GM21529 (cell line): Measurements from ENCODE around the gene SLC14A1.

ENCODE experiments used
- ATAC-seq: cut with Tn5 transposase; IDR thresholded peaks from one replicate; pipeline ENCODE4 v1.9.1; 2021; ENCODE audit not compliant: unreplicated experiment

The SLC14A1 gene

GRCh38 chr18:45722899-45723298, 1.1 kb upstream of the SLC14A1 start:
- peak; percentile 95 for ATAC-seq

- no peak for ATAC-seq
Measured at GRCh38 chr18:45724601-45725000, 620 bp downstream of the SLC14A1 start.

GRCh38 chr18:45725336-45725735, 1.4 kb downstream of the SLC14A1 start:
- ATAC-seq: no peak

DNA sequence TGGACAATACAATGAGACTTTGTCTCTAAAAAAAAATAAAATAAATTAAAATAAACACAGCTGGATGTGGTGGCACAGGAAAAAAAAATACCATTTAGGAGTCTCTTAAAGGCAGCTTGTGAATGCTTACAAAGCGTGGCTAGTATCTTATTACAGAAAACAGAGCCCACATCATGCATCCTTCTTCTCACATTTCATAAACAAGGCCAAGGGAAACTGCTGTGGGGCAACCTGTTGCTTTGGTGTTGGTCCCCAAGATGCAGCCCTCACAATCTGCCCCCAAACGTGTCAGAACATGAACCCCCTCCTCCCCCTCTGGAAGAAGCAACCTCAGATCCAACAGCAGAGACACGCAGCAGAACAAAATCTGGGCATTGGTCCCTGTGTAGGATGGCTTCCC, 2.6 kb downstream of the SLC14A1 start:
- ATAC-seq: no peak

DNA sequence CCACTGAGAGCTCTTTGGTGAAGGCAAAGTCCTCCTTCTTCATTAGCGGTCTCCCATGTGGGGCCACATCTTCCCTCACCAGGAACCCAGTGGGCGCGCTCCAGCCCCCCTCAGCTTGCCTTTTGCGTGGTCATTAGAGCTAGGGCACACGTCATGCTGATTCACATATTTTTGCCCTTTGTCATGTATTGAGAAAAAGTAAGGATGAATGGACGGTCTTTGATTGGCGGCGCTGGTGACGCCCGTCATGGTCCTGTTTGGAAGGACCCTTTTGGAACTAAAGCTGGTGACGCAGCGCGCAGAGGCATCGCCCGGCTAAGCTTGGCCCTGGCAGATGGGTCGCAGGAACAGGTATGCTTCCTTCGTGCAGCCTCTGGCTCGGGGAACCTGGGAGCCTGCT, 3.1 kb downstream of the SLC14A1 start:
- no peak for ATAC-seq

GRCh38 chr18:45728336-45729010, 4.5 kb downstream of the SLC14A1 start:
- no peak for ATAC-seq

- ATAC-seq: no peak
Measured at GRCh38 chr18:45730832-45731575, 7.0 kb downstream of the SLC14A1 start.

- ATAC-seq: no peak
Measured at GRCh38 chr18:45731716-45732115, 7.7 kb downstream of the SLC14A1 start.

DNA sequence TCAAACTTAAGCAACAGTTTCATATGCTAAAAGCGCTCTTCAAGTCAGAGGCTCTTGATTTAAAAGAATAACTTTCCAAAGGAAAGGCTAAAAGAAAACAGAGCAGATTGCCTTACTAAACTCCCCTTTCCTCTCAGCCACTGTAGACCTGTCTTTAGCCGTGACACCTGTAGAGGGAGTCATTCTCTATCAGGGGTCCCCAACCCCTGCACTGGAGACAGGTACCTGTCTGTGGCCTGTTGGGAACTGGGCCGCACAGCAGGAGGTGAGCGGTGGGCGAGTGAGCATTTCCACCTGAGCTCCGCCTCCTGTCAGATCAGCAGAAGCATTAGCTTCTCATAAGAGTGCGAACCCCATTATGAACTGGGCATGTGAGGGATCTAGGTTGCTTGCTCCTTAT, 9.6 kb downstream of the SLC14A1 start:
- ATAC-seq: no peak

GRCh38 chr18:45734505-45734904, 10.5 kb downstream of the SLC14A1 start:
- ATAC-seq: no peak

DNA sequence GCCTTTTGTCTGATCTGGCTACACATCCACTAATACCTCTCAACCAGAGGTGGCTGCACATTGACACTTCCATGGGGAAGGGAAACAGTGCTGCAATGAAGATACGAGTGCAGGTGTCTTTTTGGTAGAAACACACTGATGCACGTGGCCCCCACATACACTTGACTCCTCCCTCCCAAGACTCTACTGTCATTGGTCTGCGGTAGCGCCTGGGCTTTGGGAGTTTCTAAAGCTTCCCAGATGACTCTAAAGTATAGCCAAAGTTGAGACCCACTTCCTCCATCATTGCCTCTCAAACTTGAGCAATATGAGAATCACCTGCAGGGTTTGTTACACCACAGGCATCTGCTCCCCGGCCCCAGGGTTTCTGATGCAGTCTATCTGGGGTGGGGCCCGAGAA, 11.0 kb downstream of the SLC14A1 start:
- no peak for ATAC-seq

GRCh38 chr18:45738660-45739059, 14.7 kb downstream of the SLC14A1 start:
- ATAC-seq: no peak

GRCh38 chr18:45739268-45739667, 15.3 kb downstream of the SLC14A1 start:
- ATAC-seq: no peak

DNA sequence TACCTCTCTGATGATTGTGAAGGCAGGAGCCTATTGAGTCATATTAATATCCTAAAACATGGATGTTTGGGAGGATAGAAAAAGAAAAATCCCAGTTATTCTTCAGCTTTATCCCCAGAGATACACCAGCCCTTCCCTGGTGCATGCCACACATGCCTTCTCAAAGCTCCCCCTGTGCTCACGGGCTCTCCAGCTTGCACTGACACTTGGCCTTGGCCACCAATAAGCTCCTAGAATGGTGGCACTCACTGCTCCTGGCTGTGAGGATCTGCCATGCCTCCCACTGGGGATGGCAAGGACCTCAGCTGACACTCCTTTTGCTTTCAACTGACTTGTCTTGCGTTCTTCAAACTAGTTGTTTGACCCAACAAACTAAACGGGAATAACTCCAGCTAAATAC, 15.9 kb downstream of the SLC14A1 start:
- no peak for ATAC-seq

DNA sequence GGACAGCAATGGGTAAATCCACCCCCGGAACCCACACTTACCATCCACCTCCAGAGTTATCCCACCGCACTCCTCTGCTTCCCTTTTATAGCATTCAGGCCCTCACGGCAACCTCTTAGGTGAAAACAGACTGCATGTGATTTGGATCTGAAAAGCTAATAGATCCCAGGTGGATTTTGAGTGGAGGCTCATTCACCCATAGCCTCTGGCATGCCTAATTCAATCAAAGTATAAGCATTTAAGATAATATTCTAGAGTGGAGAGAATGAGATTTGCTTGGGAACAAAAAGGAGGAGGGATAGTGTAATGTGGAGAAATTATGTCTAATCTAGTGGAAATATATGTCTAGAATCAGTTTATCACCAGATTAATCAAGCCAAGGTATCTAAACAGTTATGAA, 17.1 kb downstream of the SLC14A1 start:
- no peak for ATAC-seq

DNA sequence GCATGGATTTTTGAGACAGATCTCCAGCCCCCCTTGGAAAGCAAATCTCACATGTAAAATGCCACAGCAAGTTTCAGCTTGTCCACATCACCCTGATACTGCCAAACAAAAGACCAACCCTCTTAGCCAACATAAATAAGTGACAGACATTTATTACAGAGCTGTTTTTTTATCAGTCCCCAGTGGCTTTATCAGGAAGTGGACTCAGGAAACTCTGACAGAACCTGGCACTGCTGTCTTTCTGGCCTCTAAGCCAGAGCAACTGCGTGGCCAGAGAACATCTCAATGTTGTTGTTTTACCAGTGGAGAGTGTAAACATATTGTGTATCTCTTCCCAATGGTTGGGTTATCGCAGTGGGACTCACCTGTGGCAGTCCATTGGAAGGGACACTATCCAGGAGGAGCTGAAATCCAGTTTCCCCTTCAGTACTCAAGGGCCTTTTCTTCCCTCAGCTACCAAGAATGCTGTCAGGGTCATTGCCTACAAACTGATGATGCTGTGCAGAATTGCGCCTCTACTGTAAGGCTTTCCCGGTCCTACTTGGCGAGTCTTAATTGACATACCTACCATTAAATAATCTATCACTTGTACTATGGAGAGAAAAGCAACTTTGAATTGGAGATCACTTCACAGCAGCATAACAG, 22.0 kb downstream of the SLC14A1 start:
- ATAC-seq: no peak

- no peak for ATAC-seq
Measured at GRCh38 chr18:45748501-45748900, 24.5 kb downstream of the SLC14A1 start.

GRCh38 chr18:45749918-45750689, 26.1 kb downstream of the SLC14A1 start:
- peak; percentile 64 for ATAC-seq

- no peak for ATAC-seq
Measured at GRCh38 chr18:45751766-45752165, 27.8 kb downstream of the SLC14A1 start.

DNA sequence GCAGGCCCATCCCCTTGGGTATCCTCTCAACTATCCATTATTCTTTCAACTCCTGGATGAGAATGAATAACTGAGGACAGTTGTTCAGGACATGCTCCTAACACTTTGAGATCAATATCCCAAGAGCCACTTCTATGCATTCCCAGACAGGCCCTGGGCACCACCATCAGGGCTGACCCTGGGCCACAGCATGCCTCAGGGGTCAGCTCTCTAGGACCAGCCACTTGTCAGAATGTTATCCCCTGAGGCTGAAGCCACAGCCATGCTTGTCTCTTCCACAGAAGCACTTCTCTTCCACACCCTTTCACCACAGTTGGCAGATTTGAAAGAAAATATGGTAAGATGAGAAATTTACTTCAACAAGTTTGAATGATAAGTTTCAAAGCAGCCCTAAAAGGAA, 28.7 kb downstream of the SLC14A1 start:
- ATAC-seq: no peak

- ATAC-seq: no peak
Measured at GRCh38 chr18:45753286-45753685, 29.3 kb downstream of the SLC14A1 start.
